HG03460 (cell line): ENCODE measurements around the gene ADAMTS20.
"Not testable (repeated sequence)": the region's sequence is repeated elsewhere in the genome, so short reads cannot be mapped to it uniquely, and the experiment has no call there.

Source experiments
- ATAC-seq: cut with Tn5 transposase; IDR thresholded peaks from one replicate; pipeline ENCODE4 v1.9.1; 2021; ENCODE audit not compliant: unreplicated experiment

ADAMTS20 gene, protein sequence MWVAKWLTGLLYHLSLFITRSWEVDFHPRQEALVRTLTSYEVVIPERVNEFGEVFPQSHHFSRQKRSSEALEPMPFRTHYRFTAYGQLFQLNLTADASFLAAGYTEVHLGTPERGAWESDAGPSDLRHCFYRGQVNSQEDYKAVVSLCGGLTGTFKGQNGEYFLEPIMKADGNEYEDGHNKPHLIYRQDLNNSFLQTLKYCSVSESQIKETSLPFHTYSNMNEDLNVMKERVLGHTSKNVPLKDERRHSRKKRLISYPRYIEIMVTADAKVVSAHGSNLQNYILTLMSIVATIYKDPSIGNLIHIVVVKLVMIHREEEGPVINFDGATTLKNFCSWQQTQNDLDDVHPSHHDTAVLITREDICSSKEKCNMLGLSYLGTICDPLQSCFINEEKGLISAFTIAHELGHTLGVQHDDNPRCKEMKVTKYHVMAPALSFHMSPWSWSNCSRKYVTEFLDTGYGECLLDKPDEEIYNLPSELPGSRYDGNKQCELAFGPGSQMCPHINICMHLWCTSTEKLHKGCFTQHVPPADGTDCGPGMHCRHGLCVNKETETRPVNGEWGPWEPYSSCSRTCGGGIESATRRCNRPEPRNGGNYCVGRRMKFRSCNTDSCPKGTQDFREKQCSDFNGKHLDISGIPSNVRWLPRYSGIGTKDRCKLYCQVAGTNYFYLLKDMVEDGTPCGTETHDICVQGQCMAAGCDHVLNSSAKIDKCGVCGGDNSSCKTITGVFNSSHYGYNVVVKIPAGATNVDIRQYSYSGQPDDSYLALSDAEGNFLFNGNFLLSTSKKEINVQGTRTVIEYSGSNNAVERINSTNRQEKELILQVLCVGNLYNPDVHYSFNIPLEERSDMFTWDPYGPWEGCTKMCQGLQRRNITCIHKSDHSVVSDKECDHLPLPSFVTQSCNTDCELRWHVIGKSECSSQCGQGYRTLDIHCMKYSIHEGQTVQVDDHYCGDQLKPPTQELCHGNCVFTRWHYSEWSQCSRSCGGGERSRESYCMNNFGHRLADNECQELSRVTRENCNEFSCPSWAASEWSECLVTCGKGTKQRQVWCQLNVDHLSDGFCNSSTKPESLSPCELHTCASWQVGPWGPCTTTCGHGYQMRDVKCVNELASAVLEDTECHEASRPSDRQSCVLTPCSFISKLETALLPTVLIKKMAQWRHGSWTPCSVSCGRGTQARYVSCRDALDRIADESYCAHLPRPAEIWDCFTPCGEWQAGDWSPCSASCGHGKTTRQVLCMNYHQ (N-terminal part only)

DNA sequence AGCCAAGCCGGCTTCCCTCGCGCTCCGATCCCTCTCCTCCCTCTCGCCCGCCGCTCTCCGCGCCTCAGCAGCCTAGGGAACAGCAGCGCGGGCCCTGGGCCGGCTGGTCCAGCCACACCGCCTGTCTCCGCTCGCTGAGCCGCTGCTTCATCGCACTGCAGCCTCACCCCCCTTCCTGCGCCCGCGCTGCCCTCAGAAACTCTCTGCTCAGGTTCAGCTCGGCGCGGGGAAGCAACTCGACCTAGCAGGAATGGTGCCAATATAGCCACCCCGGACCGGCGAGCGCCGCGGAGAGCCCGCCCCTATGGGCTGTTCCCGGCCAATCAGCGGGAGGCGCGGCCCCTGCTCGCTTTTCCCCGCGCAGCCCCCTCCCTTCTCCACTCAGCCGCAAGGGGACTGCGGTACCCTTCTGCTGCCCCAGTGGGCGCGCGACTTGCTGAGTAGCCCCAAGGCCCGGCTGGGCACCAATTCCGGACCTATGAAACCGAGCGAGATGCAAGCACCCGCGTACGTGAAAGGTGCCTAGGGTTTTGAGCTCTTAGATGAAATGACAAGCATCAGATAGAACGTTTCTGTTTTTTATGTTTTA is at the start of gene ADAMTS20:
ADAMTS20 (minus strand) TSS at position 233 of the 589 bp plus-strand sequence. CDS start 282 bp downstream, outside the sequence.
- no peak for ATAC-seq

DNA sequence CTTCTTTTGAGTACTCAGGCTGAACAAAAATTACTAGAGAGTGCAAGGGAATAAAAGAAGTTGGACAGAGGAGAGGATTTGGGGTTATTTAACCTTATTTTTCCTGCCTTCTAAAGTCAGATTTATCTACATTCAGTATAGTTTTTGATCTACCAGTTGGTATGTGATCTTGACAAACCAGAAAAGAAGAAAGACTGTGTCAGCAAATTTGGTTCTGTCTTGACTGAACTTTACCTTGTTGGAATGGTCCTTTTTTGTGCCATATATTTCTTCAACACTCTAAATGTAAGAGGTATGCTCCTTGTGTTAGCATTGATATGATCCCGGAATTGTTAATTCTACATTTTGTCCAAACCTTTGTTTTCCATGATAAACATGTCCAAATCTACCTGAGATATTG is 47.7 kb upstream of the ADAMTS20 start:
- ATAC-seq = no peak

DNA sequence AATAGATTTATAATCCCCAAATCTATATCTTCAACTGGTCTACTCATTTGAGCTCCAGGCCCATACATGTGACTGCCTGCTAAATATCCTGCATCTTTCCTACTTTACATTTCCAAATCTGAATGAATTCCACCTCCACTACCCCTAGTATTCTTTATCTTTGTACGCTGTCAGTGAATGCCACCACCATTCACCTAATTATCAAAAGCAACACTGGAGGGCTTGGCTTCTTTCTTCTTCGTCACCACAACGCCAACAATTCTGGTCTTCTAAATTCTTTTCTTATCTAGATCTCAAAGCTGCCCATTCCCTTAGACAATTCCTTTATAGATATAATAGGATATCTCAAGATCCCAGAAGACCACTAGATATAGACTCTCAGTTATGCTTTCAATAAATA is 47.1 kb upstream of the ADAMTS20 start:
- ATAC-seq = no peak

DNA sequence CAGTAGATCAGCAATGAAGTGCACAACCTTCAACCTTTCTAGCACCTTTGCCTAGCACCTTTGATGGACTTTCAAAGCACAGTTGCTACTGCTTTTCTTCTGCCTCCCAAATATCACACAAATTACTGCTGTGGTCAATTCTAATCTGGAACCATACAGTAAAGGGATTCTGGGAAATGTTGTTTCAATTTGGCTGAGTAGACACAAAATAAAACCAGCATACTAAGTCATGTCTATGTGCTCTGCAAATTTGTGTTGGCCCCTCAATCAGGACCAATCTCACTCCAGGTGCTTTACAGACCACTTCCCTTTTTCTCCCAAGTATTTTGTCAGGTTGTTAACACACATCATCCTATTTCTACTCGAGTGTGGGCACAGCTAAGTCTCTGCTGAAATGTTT is 38.3 kb upstream of the ADAMTS20 start:
- ATAC-seq = no peak

GRCh38 chr12:43586646-43587245 is 34.7 kb upstream of the ADAMTS20 start:
- no peak for ATAC-seq

GRCh38 chr12:43585676-43586075 is 33.7 kb upstream of the ADAMTS20 start:
- no peak for ATAC-seq

DNA sequence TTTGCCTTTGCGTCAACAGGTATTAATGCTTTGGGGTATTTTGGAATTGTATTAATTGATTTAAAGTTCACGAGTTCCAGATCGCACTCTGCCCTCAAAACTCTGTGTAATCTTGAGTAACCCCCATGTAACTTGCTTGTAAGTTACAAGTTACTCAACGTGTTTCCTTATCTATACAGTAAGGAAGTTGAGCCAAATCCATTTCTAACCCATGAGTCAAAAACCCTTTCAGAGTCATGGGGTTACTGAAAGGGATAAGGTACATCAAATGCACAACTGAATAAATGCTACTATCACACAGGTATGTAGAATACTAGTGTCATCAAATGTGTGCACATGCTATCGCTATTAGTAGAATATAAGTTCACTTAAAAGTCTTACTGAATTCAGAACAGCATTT is 28.6 kb upstream of the ADAMTS20 start:
- ATAC-seq = no peak

GRCh38 chr12:43579206-43579605 is 27.2 kb upstream of the ADAMTS20 start:
- ATAC-seq = no peak

- no peak for ATAC-seq
Measured at GRCh38 chr12:43578782-43579181, 26.8 kb upstream of the ADAMTS20 start.

DNA sequence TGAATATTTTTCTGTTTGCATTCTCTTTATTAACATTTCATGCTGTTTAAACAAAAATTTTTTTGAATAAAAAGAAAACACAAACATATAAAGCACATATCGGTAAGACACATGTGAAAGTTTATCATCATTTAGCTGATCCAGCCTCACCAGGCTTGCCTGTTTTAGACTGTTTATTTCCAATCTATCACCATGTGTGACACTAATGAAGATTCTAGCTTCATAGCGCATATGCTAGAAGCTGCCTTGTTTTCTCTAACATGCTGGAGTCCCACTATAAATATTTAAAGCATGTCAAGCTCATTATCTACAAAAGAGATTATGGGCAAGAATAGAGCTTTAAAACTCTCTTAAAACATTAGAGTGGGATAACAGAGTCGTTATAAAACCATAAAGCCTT is 25.4 kb upstream of the ADAMTS20 start:
- no peak for ATAC-seq

- no peak for ATAC-seq
Measured at GRCh38 chr12:43576162-43576561, 24.2 kb upstream of the ADAMTS20 start.

DNA sequence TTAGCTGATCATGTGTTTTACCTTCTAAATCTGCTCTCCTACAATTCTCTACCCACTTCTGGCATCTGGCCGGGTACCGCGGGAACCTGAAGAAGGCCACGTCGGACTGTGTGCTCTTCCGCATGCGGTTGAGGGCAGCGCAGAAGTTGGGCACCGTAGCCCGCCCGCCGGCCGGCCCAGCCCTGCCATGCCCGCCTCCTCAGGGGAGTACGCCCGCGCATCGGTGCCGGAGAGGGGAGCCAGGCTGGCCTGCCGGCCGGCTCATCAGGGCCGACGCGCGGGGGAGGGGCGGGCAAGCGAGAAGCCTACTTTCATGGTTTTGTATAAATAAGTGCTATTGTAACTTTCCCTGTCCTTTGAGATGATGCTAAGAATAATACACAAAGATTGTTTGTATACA is 19.9 kb upstream of the ADAMTS20 start:
- ATAC-seq = no peak

- ATAC-seq = no peak
Measured at GRCh38 chr12:43556057-43556456, 4.1 kb upstream of the ADAMTS20 start.

- ATAC-seq = no peak
Measured at GRCh38 chr12:43551279-43551970, 578 bp downstream of the ADAMTS20 start.

- no peak for ATAC-seq
Measured at GRCh38 chr12:43550831-43551271, 1.2 kb downstream of the ADAMTS20 start.

GRCh38 chr12:43544703-43545102 is 7.3 kb downstream of the ADAMTS20 start:
- ATAC-seq = no peak

GRCh38 chr12:43540470-43540869 is 11.5 kb downstream of the ADAMTS20 start:
- no peak for ATAC-seq

DNA sequence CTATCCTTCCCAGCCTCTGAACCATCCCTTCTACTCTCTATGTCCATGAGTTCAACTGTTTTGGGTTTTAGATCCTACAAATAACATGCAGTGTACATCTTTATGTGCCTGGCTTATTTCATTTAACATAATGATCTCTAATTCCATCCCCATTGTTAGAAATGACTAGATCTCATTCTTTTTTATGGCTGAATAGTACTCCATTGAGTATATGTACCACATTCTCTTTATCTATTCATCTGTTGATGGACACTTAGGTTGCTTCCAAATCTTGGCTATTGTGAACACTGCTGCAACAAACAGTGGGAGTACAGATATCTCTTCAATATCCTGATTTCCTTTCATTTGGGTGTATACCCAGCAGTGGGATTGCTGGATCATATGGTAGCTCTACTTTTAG is 14.3 kb downstream of the ADAMTS20 start:
- ATAC-seq = not testable (repeated sequence)

DNA sequence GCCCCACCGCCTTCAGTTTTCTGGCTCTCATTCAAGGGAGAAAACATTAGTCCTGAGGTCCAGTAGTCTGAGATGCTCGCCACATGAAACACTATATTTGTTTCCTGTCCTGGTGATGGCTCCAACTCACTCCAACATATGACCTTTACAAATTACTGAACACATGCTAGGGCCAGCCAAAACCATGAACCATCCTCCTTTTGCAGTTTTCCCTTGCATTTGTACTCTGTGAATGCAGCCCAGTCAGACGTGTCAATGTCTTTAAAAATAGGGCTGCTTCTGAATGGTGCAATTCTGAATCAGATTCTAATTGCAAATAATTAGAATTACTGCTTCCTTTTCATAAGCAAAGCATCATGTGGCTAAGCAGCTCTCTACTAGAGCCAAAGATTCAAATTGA is 36.0 kb downstream of the ADAMTS20 start:
- ATAC-seq = no peak

DNA sequence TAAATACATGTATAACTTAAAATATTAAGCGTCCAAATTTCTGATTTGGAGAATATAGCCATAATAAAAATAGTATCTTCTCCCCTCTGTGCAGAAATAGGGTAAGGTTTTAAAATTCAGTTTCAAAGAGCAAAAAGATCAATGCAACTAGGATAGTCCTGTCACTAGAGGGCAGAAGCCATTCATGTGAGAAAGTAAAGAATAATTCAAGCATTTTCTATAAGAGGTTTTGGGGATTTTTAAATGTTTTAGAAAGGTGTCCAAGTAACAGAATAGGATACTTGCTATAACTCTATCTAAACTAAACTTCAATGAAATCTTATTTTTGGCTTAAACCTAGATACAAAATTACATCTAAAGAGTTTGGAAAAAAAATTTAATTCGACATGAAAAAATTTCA is 50.3 kb downstream of the ADAMTS20 start:
- ATAC-seq = no peak
